WI38 (cell line): ENCODE data around the gene LIG3.
A peak's percentile ranks its signal among the peaks of the same experiment; 100 is the strongest.
"Not testable (repeated sequence)": the region's sequence is repeated elsewhere in the genome, so short reads cannot be mapped to it uniquely, and the experiment has no call there.

Experiments
- H3K4me3 ChIP-seq: 2 replicates; pipeline ENCODE4 v1.5.1; 2011; ENCODE audit warnings: low read depth, mild to moderate bottlenecking, control low read depth, low read length
- CTCF ChIP-seq: IDR thresholded peaks from 2 replicates; pipeline ENCODE4 v1.5.1; 2012; ENCODE audit warnings: low read depth, mild to moderate bottlenecking, control low read depth, low read length

LIG3 gene

GRCh38 chr17:34980353-34980680, at the start of gene LIG3:
Gene LIG3, plus strand, starts transcription at chr17:34980512. Its CDS starts 2,494 bp downstream, at chr17:34983006.
- H3K4me3 ChIP-seq = peak within 1 kb of the TSS; percentile 82
- TF ChIP-seq CTCF = no peak

- not testable (repeated sequence) for H3K4me3 ChIP-seq
These were observed 29.5 kb upstream of the LIG3 start for GRCh38 chr17:34950780-34951179.

- no peak for TF ChIP-seq CTCF
- no peak overlapping the region for H3K4me3 ChIP-seq
These were observed 21.9 kb upstream of the LIG3 start for GRCh38 chr17:34958438-34958837.

GRCh38 chr17:34961093-34961911, 19.0 kb upstream of the LIG3 start, which contains the start of the genes CCT6B and ZNF830:
Gene CCT6B, minus strand, starts transcription at chr17:34961460. Its CDS starts 67 bp downstream, at chr17:34961393.
Gene ZNF830, plus strand, starts transcription at chr17:34961540. Its CDS starts 27 bp downstream, at chr17:34961567.
- no peak for TF ChIP-seq CTCF
- peak within 1 kb of the TSS; percentile 99 for H3K4me3 ChIP-seq

GRCh38 chr17:34974179-34974578, 6.1 kb upstream of the LIG3 start:
- no peak overlapping the region for H3K4me3 ChIP-seq

GRCh38 chr17:34974794-34975785, 5.2 kb upstream of the LIG3 start:
- no peak overlapping the region for H3K4me3 ChIP-seq
- TF ChIP-seq CTCF = no peak

More at GRCh38 chr17:34974179-34974578, 6.1 kb upstream of the LIG3 start:
- no peak for TF ChIP-seq CTCF

- TF ChIP-seq CTCF = no peak
- H3K4me3 ChIP-seq = no peak overlapping the region
These were observed 1.2 kb upstream of the LIG3 start for GRCh38 chr17:34979153-34979552.
